Hepatocyte (in vitro differentiated cells): ENCODE measurements around the gene RALGAPA2.
A peak's percentile ranks its signal among the peaks of the same experiment; 100 is the strongest.

Experiments used
- EZH2 ChIP-seq: fragments of 200-600 bp; sonication (generic); IDR thresholded peaks from 2 replicates; pipeline ENCODE4 v1.6.1; 2016; ENCODE audit warnings: antibody characterized with exemption, mild to moderate bottlenecking, borderline replicate concordance
- EZH2phosphoT487 ChIP-seq: fragments of 200-600 bp; sonication (generic); IDR thresholded peaks from one replicate; pipeline ENCODE4 v1.6.1; 2018; ENCODE audit warnings: antibody characterized with exemption, mild to moderate bottlenecking, low read depth, moderate library complexity; ENCODE audit not compliant: unreplicated experiment, severe bottlenecking
- TF ChIP-seq, protein P1 (sequence below): fragments of 200-600 bp; sonication (generic); IDR thresholded peaks from 2 replicates; pipeline ENCODE4 v1.5.1; 2016; ENCODE audit warnings: antibody characterized with exemption, mild to moderate bottlenecking; ENCODE audit not compliant: poor library complexity

GRCh38 chr20:20368418-20369249 lies 343.8 kb downstream of the RALGAPA2 start:
- TF ChIP-seq, protein P1, sequence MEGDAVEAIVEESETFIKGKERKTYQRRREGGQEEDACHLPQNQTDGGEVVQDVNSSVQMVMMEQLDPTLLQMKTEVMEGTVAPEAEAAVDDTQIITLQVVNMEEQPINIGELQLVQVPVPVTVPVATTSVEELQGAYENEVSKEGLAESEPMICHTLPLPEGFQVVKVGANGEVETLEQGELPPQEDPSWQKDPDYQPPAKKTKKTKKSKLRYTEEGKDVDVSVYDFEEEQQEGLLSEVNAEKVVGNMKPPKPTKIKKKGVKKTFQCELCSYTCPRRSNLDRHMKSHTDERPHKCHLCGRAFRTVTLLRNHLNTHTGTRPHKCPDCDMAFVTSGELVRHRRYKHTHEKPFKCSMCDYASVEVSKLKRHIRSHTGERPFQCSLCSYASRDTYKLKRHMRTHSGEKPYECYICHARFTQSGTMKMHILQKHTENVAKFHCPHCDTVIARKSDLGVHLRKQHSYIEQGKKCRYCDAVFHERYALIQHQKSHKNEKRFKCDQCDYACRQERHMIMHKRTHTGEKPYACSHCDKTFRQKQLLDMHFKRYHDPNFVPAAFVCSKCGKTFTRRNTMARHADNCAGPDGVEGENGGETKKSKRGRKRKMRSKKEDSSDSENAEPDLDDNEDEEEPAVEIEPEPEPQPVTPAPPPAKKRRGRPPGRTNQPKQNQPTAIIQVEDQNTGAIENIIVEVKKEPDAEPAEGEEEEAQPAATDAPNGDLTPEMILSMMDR = no peak
- TF ChIP-seq EZH2 (peak; percentile 50), EZH2phosphoT487 (peak; percentile 80)
